ENCODE results near the gene CEP72.

Gene CEP72

DNA sequence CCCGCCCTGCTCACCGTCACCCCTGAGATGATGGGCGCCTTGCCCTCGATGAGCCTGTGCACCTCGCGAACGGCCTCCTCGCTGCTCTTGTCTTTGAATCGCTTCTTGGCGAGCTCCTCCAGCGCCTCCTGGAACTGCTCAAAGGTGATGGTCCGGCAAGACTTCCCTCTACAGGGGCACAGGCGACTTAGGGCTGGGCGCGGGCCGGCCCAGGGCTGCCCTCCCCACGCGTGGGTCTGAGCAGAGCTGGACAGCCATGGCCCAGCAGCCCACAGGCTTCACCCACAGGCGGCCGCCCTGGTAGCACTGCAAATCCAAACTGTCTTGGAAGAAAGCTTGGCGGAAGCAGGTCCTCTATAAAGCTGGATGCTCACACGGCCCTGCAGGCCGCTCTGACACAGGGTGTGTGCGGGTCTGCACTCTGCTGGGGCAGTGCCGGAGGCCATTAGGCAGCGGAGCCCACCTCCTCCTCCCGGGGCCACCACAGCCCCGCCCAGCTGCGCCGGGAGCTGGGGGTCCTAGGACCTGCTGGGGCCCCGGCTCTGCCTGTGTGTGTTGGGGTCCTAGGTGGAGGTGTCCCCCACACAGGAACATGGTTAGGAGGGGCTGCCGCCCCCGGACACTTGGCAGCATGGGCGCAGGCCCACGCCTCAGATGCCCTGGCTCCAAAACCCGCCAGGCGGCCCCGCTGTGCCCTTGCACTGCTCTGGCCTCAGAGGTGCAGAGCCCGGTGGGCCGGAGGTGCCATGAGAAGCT lies 54.0 kb downstream of the CEP72 start:
- TF ChIP-seq GATA3 (IDR thresholded peaks at IDR 0.05; ENCODE audit: low read depth, low read length) (no peak), GATA2 (IDR thresholded peaks at IDR 0.05; ENCODE audit: low read depth, low read length) (no peak)

GRCh38 chr5:666816-667498 lies 54.8 kb downstream of the CEP72 start:
- TF ChIP-seq GATA2 (IDR thresholded peaks at IDR 0.05; ENCODE audit: low read depth, low read length) (no peak), GATA3 (IDR thresholded peaks at IDR 0.05; ENCODE audit: low read depth, low read length) (no peak)

- no peak for TF ChIP-seq GATA3 (IDR thresholded peaks at IDR 0.05; ENCODE audit: low read depth, low read length)
- TF ChIP-seq GATA2 (IDR thresholded peaks at IDR 0.05; ENCODE audit: low read depth, low read length): no peak
These were observed 56.3 kb downstream of the CEP72 start for GRCh38 chr5:668283-668995.

- TF ChIP-seq GATA2 (IDR thresholded peaks at IDR 0.05; ENCODE audit: low read depth, low read length): no peak
- no peak for TF ChIP-seq GATA3 (IDR thresholded peaks at IDR 0.05; ENCODE audit: low read depth, low read length)
These were observed 57.1 kb downstream of the CEP72 start for GRCh38 chr5:669111-669841.

- TF ChIP-seq GATA3 (IDR thresholded peaks at IDR 0.05; ENCODE audit: low read depth, low read length) (no peak), GATA2 (IDR thresholded peaks at IDR 0.05; ENCODE audit: low read depth, low read length) (no peak)
These were observed 57.8 kb downstream of the CEP72 start for GRCh38 chr5:669842-670395.

- TF ChIP-seq GATA2 (IDR thresholded peaks at IDR 0.05; ENCODE audit: low read depth, low read length) (no peak), GATA3 (IDR thresholded peaks at IDR 0.05; ENCODE audit: low read depth, low read length) (no peak)
These were observed 58.5 kb downstream of the CEP72 start for GRCh38 chr5:670396-671270.

DNA sequence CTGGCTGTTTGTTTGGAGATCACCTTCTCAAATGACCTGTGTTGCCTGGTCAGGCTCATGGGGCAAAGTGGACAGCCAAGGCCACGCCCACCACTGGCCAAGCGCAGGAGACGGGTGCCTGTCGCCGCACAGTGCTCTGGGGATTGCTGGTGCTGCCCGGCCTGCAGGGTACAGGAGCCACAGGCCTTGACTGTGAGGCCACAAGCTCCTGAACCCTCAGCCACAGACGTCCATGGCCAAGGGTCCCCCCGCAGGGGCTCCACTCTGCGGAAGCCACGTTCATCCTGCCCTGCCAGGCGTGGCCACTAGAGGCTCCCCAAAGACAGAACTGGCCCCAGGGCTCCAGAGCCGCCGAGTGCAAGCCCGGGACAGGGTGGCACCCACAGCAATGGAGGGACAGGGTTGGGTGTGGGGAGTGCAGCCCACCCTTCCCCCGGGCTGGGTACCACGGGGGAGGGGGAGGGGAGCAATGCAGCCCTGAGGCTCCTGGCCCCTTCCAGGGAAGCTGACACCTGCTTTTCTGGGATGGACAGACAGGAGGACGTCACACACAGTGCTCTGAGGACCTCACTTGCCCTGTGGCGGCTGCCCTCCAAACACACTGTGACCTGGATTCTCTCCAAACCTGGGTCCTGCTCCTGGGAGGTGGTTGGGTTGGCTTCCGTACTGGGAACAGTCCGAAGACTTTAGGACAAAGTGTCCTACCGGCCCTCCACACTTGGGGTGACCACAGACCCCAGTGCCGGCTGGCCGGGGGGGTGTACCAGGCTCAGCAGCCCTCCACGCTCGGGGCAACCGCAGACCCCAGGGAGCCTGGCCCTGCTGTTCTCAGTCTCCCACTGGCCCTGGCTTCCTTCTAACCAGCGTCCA lies 59.6 kb downstream of the CEP72 start:
- TF ChIP-seq GATA2 (IDR thresholded peaks at IDR 0.05; ENCODE audit: low read depth, low read length) (no peak), GATA3 (IDR thresholded peaks at IDR 0.05; ENCODE audit: low read depth, low read length) (no peak)

- TF ChIP-seq GATA2 (IDR thresholded peaks at IDR 0.05; ENCODE audit: low read depth, low read length) (no peak), GATA3 (IDR thresholded peaks at IDR 0.05; ENCODE audit: low read depth, low read length) (no peak)
These were observed 60.4 kb downstream of the CEP72 start for GRCh38 chr5:672329-673160.

DNA sequence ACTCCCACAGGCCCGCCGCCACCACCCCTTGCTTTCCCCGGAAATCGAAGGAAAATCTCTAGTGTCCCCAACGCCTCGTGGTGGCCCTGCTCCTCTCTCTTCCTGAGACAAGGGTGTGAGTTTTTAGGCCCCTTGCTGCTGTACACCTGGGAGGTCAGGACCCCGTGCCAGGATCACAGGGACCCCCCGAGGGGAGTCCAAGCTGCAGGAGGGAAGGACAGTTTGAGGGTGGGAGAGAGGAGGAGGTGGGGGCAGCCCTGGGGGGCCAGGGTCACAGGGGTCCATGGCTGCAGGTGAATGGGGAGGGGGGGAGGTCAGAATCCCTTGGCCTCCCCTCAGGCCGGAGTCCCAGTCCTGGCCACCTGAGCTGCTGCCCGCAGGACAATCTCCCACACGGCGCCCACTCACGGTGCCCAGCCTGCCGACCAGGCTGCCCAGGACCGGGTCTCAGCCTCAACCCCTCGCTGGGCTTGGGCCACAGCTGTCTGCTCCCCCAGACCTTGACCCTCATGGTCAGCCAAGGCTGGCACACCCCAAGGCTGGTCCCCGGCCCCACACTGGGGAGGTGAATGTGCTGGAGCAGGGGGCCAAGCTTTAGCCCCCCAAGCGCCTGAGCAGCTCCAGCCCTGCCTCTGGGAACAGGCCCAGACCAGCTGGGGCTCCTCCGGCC lies 61.2 kb downstream of the CEP72 start:
- TF ChIP-seq GATA3 (IDR thresholded peaks at IDR 0.05; ENCODE audit: low read depth, low read length) (no peak), GATA2 (IDR thresholded peaks at IDR 0.05; ENCODE audit: low read depth, low read length) (no peak)

DNA sequence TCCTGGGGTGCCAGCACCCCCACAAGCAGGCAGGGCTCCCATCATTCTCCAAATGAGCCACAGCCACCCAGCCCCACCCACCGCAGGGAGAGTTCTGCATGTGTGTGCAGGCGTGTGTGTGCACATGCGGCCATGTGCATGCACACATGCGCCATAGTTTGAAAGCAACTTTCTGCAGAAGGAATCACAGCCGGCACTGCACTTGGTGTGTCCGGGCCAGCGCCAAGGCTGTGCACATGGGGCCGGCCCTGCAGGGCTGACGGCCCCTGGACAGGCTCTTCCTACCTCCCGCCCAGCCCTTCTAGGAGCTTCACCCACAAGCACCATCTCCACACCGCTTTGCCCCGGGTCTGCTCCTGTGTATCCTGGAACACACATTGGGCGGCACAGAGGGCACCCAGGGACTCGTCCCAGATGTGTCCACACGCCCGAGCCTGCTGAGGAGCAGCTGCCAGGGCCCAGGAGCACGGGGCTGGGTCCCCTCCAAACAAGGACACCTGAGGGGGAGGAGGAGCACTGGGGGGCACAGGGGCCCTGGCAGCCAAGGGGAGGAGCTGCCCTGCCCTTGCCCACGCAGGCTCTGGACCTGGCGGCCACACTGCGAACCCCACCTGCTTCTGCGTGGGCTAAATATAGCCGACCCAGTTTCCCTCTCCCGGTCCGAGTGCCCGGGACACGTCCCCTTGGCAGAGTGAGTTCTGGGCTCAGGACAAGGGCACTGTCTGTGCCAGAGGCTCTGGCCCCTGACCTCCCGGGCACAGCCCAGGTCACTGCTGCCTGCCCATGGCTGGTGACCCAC lies 61.9 kb downstream of the CEP72 start:
- no peak for TF ChIP-seq GATA2 (IDR thresholded peaks at IDR 0.05; ENCODE audit: low read depth, low read length)
- TF ChIP-seq GATA3 (IDR thresholded peaks at IDR 0.05; ENCODE audit: low read depth, low read length): no peak

Measured in SH-SY5Y (cell line).